Heart left ventricle (tissue), 13 donors: Measurements from ENCODE around the gene MRRF.

Source experiments
- POLR2A ChIP-seq, 2 donors: fragments of 450-650 bp; IDR thresholded peaks; one replicate each; pipeline ENCODE4 v1.6.1; 2017; ENCODE audit warnings: antibody characterized with exemption in 2 of 2, mild to moderate bottlenecking in 2 of 2, moderate library complexity in 2 of 2
- TF ChIP-seq, protein P1 (sequence below), 12 donors: fragments of 200-600 bp; sonication (generic) in 4 of 12; IDR thresholded peaks; one replicate each; pipeline versions ENCODE4 v1.5.0 to v1.8.0; 2018 to 2022; ENCODE audit warnings: antibody characterized with exemption in 12 of 12, mild to moderate bottlenecking in 5 of 12
- donor health status: ischemic (EF 13 %, LVEDD 7.1; RV severe dilation, severe dysfunction).
- donor health status: DM: no; HTN: yes; CAD: no.
- donor health status: DM: no; HTN: no; CAD: no.
- donor health status: ischemic (EF 25% LVEDD 6.9; RV normal size, moderate dysfunction).
- donor health status: ischemic (EF 25% LVEDD 5.7; RV mildly dilated, moderate dysfunction).
- donor health status: ischemic (EF 35%, LVEDD 5.7; RV mildly dilated, moderate dysfunction).
- donor health status: nonischemic (EF 11% LVEDD 7.7; RV severe dilation, severe dysfunction).
- donor health status: DM: yes; HTN: yes; CAD: no.
- donor health status: PGD.
- donor health status: ischemic (EF 29% LVEDD 5.4; RV normal size, mild dysfunction).
- donor health status: nonischemic (EF 23%, LVEDD 6.1; RV moderate dilation, normal function).

GRCh38 chr9:122226758-122227574 is 37.7 kb upstream of the MRRF start:
- TF ChIP-seq, protein P1, sequence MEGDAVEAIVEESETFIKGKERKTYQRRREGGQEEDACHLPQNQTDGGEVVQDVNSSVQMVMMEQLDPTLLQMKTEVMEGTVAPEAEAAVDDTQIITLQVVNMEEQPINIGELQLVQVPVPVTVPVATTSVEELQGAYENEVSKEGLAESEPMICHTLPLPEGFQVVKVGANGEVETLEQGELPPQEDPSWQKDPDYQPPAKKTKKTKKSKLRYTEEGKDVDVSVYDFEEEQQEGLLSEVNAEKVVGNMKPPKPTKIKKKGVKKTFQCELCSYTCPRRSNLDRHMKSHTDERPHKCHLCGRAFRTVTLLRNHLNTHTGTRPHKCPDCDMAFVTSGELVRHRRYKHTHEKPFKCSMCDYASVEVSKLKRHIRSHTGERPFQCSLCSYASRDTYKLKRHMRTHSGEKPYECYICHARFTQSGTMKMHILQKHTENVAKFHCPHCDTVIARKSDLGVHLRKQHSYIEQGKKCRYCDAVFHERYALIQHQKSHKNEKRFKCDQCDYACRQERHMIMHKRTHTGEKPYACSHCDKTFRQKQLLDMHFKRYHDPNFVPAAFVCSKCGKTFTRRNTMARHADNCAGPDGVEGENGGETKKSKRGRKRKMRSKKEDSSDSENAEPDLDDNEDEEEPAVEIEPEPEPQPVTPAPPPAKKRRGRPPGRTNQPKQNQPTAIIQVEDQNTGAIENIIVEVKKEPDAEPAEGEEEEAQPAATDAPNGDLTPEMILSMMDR (IDR thresholded peaks at IDR 0.05): no peak
- no peak for TF ChIP-seq POLR2A (IDR thresholded peaks at IDR 0.05)
